Epidermal melanocyte (primary cell): Measurements from ENCODE around the gene GHRL.

ENCODE experiments used
- DNase-seq: peaks from one replicate; pipeline ENCODE4 v3.0.0; 2011; ENCODE audit warnings: low spot score; ENCODE audit not compliant: insufficient read length

The GHRL gene

DNA sequence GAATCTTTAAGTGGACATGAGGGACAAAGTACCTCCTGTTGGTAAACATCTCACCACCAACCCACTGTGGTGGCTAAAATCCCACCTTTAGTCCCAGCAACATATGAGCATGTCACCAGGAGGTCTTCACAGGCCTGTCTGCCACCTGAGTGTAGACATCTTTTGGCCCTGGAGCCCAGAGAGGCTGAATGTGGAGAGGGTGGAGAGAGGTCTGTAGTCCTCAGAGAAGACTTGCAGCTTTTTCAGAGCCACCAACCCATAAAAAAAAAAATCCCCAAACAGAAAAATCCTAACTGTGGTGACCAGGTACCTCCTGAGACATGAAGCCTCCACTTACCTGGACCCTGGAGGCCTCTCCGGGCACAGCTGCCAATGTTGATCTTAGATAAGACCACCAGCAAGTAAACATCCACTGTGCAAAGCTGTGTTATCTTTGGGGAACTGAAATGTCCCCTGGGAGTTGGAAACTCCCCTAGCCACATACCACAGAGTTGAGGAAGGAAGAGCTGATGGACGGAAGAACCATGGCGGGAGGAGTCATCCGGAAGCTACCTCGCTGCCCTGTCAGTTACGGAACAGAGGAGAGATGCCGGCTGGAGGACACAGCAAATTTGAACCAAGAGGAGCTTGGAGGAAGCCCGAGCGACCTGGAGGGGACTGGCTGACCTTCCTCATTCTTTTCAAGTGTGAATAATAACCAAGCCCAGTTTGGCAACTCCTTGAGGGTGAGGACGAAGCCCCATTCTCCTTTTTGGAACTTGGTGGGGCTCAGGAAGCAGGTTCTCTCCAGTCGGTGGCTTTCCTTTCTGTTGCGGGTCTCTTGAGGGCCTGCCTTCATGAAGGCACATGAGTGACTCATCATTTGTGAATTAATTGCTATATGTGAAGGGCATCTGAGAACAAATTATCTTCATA is at the start of gene GHRL:
Gene GHRL, minus strand, starts transcription at position 443 of the 915 bp plus-strand sequence. CDS start 2,767 bp downstream, outside the sequence.
- DNase-seq, result no peak

- DNase-seq, result no peak
Measured at GRCh38 chr3:10341901-10342398, 49.2 kb upstream of the GHRL start.

- no peak for DNase-seq
Measured at GRCh38 chr3:10340476-10340875, 47.7 kb upstream of the GHRL start.

DNA sequence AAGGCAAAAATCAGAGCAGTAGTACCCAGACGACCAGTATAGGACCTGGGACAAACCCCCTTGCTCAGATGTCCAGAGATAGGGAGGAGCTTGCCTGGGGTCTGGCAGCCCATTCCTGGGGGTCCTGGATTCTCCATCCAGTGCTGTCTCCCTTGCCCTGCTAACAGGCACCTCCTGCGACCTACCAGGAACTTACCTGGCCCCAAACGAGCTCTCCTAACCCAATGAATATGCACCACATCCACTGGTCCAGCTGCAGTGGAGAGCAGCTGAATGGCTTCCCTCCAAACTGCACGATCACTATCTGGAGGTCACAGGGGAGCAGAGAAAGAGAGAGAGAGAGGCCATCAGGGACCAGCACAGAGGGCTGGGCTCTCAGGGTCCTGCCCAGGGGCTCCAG is 47.3 kb upstream of the GHRL start:
- DNase-seq, result no peak

GRCh38 chr3:10339376-10339955 is 46.7 kb upstream of the GHRL start:
- DNase-seq, result no peak

DNA sequence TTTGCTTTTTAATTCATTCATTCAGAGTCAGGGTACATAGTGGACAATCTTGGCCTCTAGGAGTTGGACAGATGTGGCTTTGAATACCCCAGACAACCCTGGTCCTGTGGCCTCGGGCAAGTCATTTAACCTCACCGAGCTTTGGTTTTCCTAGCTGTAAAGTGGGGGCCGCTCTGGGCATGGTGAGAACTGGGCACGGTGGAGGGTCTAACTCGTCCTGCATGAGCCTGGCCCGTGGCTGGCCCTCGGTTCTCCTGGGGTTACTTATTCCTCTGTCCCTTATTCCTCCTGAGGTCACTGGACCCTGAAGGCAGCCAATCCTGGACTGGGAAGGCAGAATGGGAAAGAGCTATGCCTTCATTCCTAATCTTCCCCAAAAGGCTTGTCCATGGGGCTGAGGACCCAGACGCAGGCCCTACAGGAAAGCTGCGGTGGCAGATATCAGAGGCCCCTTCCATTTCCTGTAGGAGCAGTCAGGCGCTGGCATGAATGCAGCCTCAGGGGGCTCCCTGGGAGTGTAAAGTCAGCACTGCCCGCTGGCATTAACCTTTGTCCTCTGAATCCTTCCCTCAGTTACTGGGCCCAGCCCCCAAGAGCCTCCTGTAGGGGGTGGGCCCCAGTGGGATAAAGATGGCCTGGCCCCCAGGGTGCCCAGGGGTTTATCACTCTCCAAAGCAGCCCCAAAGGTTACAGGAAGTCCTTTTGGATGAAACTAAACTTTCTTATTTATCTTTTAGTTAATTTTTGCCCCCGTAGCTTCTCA is 46.0 kb upstream of the GHRL start:
- DNase-seq, result no peak

- DNase-seq, result no peak
Measured at GRCh38 chr3:10338164-10338470, 45.4 kb upstream of the GHRL start.

GRCh38 chr3:10337323-10338163 is 44.8 kb upstream of the GHRL start:
- DNase-seq, result no peak

- no peak for DNase-seq
Measured at GRCh38 chr3:10336761-10337160, 44.0 kb upstream of the GHRL start.

DNA sequence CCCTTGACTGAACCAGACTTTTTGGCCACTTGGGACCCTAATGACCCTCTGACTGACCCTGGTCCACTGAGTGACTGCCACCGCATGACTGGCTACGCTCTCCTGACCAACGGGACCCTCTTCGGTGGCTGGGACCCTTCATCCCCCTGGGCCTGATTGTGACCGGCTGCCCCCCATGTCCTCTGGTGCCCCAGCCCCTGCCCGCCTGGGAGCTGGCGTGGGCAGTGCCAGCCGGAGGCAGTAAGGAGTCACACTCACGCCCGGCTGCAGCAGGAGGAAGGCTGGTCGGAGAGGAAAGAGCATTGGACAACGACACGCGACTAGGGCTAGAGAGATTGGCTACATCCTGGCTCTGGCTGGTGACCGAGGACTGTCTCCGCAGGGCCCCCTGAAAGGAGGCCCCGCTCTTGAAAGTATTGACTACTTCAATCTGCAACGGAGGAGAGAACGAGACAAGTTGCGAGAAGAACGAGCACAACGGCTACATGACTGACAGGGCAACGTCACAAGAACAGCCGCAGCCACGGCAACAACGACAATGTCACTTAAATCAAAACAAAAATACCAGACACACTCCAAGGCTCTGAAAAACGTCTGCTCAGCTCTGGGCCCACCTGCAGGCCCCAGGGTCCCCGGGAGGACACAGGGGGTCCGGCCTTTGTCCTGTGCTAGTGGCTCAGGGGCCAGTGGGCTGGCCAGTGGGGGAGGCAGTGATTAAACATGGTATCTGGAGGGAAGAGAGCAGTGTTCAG is 43.3 kb upstream of the GHRL start:
- DNase-seq, result no peak

DNA sequence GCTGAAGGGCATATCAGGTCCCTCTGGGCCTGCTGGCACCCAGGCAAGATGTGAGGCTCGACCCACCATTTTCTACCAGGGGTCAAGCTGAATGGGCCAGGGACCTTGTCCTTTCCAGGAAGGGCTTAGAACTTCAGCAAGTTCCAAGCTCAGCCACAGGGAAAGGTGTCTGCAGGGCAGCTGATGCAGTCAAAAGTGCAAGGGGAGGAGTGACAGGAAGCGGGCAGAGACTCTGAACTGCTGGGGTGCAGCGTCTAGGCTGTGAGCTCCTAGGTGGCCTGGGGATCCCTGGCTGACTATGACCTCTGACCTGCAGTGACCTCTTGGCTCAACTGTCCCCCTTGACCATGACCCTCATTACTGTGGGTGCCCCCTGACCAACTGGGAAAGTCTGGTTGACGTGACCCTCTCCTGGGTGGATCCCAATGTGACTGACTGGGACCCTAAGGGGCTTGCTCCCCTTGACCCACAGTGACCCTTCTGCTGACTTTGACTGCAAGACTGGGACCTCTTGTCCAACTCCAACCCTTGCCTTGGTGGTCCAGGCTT is 42.5 kb upstream of the GHRL start:
- DNase-seq, result no peak

DNA sequence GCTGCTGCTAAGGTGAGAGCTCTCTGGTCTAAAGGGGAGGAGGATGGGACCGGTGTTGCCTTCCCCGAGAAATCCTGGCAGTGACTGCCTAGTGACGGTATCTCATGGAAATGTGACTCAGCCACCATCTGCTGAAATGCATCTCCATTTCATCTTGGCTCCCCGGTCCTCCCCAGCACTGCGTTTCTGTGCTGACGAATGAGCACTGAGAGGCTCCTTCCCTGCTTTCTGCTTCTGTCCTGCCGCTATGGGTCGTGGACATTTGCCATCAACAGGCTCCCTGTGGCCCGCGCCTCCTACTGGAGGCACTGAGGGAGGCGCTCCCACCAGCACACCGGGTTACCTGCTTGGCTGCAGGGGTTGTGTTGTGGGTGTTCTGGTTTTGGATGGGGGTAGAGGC is 41.7 kb upstream of the GHRL start:
- no peak for DNase-seq

DNA sequence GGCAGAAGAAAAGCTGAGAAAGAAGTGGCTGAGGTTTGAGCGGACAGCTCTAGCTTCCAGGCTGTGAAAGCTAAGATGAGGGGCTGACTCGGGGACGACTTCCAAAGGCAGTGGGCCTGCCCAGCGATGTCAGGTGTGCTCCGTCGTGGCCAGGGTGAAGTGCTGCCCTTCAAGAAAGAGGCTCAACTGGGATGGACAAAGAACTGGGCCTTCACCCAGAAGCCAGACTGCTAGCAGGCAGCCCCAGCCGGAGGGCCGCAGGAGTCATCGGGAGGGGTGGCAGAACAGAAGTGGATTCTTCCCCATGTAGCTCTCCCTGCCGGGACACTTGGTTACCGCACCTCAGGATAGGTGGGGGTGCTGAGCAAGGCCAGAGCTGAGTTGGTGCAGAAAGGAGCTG is 41.3 kb upstream of the GHRL start:
- no peak for DNase-seq

GRCh38 chr3:10333349-10333650 is 40.6 kb upstream of the GHRL start:
- no peak for DNase-seq

GRCh38 chr3:10332481-10333348 is 40.0 kb upstream of the GHRL start:
- DNase-seq, result no peak

DNA sequence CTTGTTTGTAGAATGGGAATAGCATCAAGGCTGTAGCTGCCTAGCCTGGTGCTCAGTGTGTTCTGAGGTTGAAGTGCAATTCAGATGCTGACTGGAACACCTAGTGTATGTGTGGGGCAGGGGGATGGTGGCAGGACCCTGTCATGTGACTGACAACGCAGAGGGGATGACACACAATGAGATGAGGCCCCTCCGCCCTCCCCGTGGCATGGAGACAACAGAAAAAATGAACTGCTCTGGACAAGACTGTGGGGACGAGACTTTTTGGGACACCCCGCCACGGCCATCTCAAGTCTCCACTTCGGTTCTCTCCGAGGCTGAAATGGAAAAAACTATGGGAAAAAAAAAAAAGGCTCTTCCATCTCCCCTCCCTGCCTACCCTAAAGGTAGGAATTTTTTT is 38.6 kb upstream of the GHRL start:
- no peak for DNase-seq

GRCh38 chr3:10330319-10330718 is 37.6 kb upstream of the GHRL start:
- no peak for DNase-seq

DNA sequence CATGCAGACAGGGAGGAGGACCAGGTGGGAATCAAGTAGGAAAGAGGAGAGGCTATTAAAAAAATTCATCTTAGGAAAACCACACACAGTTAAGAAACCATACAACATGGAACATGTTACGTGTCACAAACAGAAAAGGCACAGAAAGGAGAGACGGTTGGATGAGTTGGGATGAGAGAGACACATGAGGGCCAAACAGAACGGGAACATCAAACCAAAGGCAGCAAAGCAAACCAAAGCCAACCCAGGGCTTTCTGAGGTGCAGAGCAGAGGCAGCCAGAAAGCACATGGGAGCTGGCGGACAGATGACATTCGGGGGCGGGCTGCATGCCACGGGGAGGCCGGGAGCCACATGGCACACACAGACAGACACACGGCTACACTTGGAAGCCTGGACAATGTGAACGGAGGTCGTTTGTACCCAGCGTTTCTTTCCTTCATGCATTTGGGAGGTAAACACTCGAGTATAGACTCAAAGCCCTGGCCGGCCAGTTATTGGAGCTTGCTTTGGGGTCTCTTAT is 36.8 kb upstream of the GHRL start:
- no peak for DNase-seq

DNA sequence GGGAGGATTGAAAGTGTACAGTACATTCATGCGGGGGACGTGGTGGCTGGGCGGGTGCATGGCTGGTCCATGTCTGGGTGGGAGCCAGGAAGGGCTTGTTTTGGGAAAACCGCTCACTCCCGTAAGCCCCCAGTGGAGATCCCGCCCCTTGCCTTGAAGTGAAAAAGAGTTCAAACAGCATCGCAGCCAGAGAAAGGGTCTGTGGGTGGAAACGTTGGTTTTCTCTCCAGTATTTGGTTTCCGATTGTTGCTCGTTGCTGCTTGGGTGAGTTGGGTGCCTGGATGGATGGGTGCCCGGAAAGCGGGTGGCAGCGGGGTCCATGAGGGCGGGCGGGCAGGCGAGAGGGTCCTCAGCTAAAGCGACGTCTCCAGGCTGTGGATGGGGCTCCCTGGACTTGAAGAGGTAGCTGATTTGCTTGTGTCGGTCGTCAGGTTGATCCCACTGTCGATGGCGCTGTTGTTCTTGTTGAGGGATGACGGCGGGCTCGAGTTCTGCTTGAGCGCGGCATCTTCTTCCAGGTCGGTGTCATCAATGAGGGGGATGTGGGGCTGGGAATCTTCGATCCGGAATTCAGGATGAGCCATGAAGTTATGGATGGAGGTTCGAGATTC is 35.8 kb upstream of the GHRL start:
- no peak for DNase-seq
